PFSK-1 (cell line): ENCODE measurements around the gene NBEA.

Experiments
- POLR2AphosphoS5 ChIP-seq: IDR thresholded peaks from 2 replicates; pipeline ENCODE4 v1.6.1; 2012; ENCODE audit warnings: low read depth, mild to moderate bottlenecking, control low read depth, low read length, moderate library complexity
- REST ChIP-seq, 2 experiments: IDR thresholded peaks; 2 replicates each; pipeline versions ENCODE4 v1.6.1 to v1.8.0; 2011 to 2012; ENCODE audit warnings: low read depth in 2 of 2, low read length in 2 of 2, control low read depth in 1 of 2, inconsistent platforms in 1 of 2, mild to moderate bottlenecking in 1 of 2, moderate library complexity in 1 of 2; ENCODE audit not compliant: insufficient read depth in 1 of 2
- TAF1 ChIP-seq: IDR thresholded peaks from 2 replicates; pipeline ENCODE4 v1.6.1; 2012; ENCODE audit warnings: low read length, control low read depth, borderline replicate concordance; ENCODE audit not compliant: insufficient read depth

GRCh38 chr13:35143123-35143522, 201.1 kb downstream of the NBEA start:
- TF ChIP-seq POLR2AphosphoS5 (no peak), REST (IDR thresholded peaks at IDR 0.05; ENCODE audit: insufficient read depth in 1 of 2, low read depth in 2 of 2, low read length in 2 of 2) (no peak), TAF1 (no peak)
